ENCODE data around the gene C1QL2.

DNA sequence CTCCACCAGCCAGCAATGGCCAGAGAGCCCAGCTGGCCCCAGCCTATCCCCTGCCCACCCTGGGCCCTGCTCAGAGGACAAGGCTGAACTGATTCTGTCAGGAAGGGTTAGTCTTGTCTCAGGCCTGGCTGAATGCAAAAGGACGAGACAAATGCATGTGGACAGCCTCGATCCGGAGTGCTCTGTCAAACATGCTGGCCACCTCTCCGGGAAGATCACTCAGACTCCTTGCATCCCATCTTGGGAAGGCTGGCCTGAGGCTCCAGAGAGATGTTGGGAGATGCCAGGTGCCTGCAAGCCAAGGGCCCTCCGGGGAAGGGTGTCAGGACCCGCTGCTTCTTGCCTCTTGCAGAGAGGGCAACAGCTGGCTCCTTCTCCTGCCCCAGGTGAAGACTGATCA, 20.2 kb upstream of the C1QL2 start:
- TF ChIP-seq EZH2phosphoT487 (IDR thresholded peaks at IDR 0.05; ENCODE audit: unreplicated experiment) (no peak), NANOG (IDR thresholded peaks at IDR 0.05; ENCODE audit: borderline replicate concordance) (no peak), POLR2AphosphoS5 (IDR thresholded peaks at IDR 0.05; ENCODE audit: low read depth) (no peak), EZH2 (IDR thresholded peaks at IDR 0.05; ENCODE audit: low read depth, unreplicated experiment) (no peak), ZNF331 (CRISPR knock-in tag; IDR thresholded peaks at IDR 0.05; ENCODE audit: low read depth) (no peak), CREB1 (CRISPR knock-in tag; IDR thresholded peaks at IDR 0.05; ENCODE audit: low read depth) (no peak), STAT1 (IDR thresholded peaks at IDR 0.05; ENCODE audit: unreplicated experiment) (no peak), REST (IDR thresholded peaks at IDR 0.05; ENCODE audit: unreplicated experiment) (no peak), ZNF114 (CRISPR knock-in tag; IDR thresholded peaks at IDR 0.05) (no peak), JUNB (IDR thresholded peaks at IDR 0.05; ENCODE audit: unreplicated experiment) (no peak), ETS1 (IDR thresholded peaks at IDR 0.05) (no peak)
- TF ChIP-seq, protein P1, sequence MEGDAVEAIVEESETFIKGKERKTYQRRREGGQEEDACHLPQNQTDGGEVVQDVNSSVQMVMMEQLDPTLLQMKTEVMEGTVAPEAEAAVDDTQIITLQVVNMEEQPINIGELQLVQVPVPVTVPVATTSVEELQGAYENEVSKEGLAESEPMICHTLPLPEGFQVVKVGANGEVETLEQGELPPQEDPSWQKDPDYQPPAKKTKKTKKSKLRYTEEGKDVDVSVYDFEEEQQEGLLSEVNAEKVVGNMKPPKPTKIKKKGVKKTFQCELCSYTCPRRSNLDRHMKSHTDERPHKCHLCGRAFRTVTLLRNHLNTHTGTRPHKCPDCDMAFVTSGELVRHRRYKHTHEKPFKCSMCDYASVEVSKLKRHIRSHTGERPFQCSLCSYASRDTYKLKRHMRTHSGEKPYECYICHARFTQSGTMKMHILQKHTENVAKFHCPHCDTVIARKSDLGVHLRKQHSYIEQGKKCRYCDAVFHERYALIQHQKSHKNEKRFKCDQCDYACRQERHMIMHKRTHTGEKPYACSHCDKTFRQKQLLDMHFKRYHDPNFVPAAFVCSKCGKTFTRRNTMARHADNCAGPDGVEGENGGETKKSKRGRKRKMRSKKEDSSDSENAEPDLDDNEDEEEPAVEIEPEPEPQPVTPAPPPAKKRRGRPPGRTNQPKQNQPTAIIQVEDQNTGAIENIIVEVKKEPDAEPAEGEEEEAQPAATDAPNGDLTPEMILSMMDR (conservative IDR thresholded peaks at IDR 0.05; ENCODE audit: low read depth in 2 of 2), result no peak

All from GM23338 (cell line).